Large intestine (tissue), 3 donors: ENCODE measurements around the gene TUBA8. TPM values are rescaled to one million over a fixed set of nuclear protein-coding genes. Genes with fewer than 3 reads are reported as not detected.

Experiments used
- DNase-seq, 2 donors: peaks; one replicate each; pipeline versions ENCODE4 v3.0.0 to v3.0.0-alpha.2; 2013
- H3K27ac ChIP-seq: one replicate; pipeline ENCODE4 v1.5.1; 2013; ENCODE audit warnings: low read length
- H3K27me3 ChIP-seq: 2 replicates; pipeline ENCODE4 v1.6.1; 2013; ENCODE audit warnings: low read length; ENCODE audit not compliant: control insufficient read depth, insufficient read depth
- H3K36me3 ChIP-seq: 2 replicates; pipeline ENCODE4 v1.6.1; 2013; ENCODE audit warnings: low read length; ENCODE audit not compliant: control insufficient read depth, insufficient read depth
- H3K4me1 ChIP-seq: one replicate; pipeline ENCODE4 v1.6.1; 2013; ENCODE audit warnings: low read length; ENCODE audit not compliant: control insufficient read depth, insufficient read depth
- H3K4me3 ChIP-seq: one replicate; pipeline ENCODE4 v1.5.1; 2013; ENCODE audit warnings: low read length
- H3K9me3 ChIP-seq: one replicate; pipeline ENCODE4 v1.6.1; 2013; ENCODE audit warnings: mild to moderate bottlenecking, low read depth, low read length, moderate library complexity; ENCODE audit not compliant: control insufficient read depth
- WGBS: methylation state at CpG from one replicate; pipeline ENCODE4 v1.1.5; 2013; ENCODE audit warnings: low lambda C conversion rate; ENCODE audit not compliant: insufficient coverage; 5-methylcytosine and 5-hydroxymethylcytosine counted together
- polyA plus RNA-seq: library from polyadenylated mRNA; unstranded; fragments of 120-200 nt; gene quantifications from one replicate; pipeline ENCODE4 v1.2.1, GENCODE V29; 2013

The TUBA8 gene
- polyA plus RNA-seq, 1 donor, result 1.9 TPM

DNA sequence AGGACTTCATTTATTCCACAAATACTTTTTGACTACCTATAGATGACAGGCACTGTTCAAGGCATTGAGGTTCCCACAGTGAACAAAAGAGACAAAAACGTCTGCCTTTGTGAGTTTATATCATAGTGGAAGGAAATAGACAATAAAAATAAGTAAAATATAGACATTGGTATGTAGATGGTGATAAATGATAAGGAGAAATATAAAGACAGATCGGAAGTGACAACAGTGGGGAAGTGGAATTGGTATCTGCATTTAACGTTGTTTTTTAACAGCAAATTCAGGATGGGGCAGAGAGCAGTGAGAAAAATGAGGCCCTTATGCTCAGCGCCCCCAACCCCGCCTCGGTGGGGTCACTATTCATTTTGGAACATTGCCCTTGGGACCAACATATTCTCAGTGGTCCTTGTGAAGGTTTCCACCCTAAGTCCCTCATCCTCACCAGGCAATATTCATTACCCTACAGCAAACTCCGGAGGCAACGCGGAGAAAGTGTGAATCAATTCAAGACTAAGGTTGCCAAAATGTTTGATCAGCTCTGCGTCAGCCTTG, 33.4 kb upstream of the TUBA8 start:
- H3K27me3 ChIP-seq, result no peaks in the 10 kb centered on the region
- 50% methylated on average over 1 of the region's 10 CpGs for WGBS
- peaks cover 18% of the 10 kb centered on the region for H3K4me1 ChIP-seq
- H3K4me3 ChIP-seq, result peak overlapping the region; percentile 65
- H3K27ac ChIP-seq, result peak overlapping the region; percentile 80
- H3K9me3 ChIP-seq, result no peaks in the 10 kb centered on the region
- peaks cover 23% of the 10 kb centered on the region for H3K36me3 ChIP-seq
- no peak for DNase-seq

GRCh38 chr22:18077639-18078328, 32.8 kb upstream of the TUBA8 start, which contains the start of gene PEX26:
PEX26 (plus strand) TSS chr22:18077990; CDS start chr22:18078377, 387 bp downstream.
- Histone ChIP-seq H3K9me3 (no peaks in the 10 kb centered on the region), H3K4me3 (peak within 1 kb of the TSS; percentile 65), H3K36me3 (peaks cover 26% of the 10 kb centered on the region), H3K27ac (peak within 1 kb of the TSS; percentile 80), H3K27me3 (no peaks in the 10 kb centered on the region), H3K4me1 (peaks cover 18% of the 10 kb centered on the region)
- DNase-seq, result peak; percentile 96 to 98
- no CpG with 5 or more reads among the region's 50 CpGs for WGBS

DNA sequence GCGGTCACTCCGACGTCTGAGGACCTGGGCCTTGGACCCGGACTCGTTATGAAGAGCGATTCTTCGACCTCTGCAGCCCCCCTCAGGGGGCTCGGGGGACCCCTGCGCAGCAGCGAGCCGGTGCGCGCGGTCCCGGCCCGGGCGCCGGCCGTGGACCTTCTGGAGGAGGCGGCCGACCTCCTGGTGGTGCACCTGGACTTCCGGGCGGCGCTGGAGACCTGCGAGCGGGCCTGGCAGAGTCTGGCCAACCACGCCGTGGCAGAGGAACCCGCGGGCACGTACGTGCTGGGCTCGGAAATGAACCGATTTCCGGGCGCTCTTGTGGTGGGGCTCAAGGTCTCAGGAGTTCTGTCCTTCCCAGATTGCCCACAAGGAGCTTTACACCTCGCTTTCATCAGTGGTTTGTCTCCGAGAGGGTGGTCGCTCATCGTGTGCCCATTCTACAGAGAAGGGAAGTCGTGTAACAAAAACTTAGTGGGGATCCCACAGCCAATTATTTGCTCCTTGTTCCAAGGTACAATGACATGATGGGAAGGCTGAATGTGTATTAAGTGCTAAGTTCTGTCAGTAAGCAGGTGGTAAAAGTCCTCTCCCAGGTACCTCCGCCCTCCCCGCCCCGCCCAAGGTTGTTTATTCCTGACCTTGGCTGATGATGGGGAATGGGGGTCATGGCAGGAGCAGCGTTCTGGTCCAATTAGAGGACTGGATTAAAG, 32.1 kb upstream of the TUBA8 start:
- Histone ChIP-seq H3K36me3 (peaks cover 31% of the 10 kb centered on the region), H3K4me1 (peaks cover 15% of the 10 kb centered on the region), H3K4me3 (peak overlapping the region; percentile 65), H3K27me3 (no peaks in the 10 kb centered on the region), H3K9me3 (no peaks in the 10 kb centered on the region), H3K27ac (peak overlapping the region; percentile 57)
- DNase-seq, result peak; percentile 32 to 62
- 40% methylated on average over 1 of the region's 45 CpGs for WGBS

- WGBS, result no CpG with 5 or more reads among the region's 4 CpGs
- DNase-seq, result no peak
- Histone ChIP-seq H3K4me1 (peaks cover 16% of the 10 kb centered on the region), H3K9me3 (no peaks in the 10 kb centered on the region), H3K27ac (peak overlapping the region; percentile 18), H3K27me3 (no peaks in the 10 kb centered on the region), H3K36me3 (peaks cover 40% of the 10 kb centered on the region), H3K4me3 (no peak overlapping the region)
Measured at GRCh38 chr22:18079706-18080233, 30.8 kb upstream of the TUBA8 start.

- peaks cover 17% of the 10 kb centered on the region for H3K4me1 ChIP-seq
- H3K27ac ChIP-seq, result no peak overlapping the region
- H3K4me3 ChIP-seq, result no peak overlapping the region
- no peaks in the 10 kb centered on the region for H3K9me3 ChIP-seq
- no peaks in the 10 kb centered on the region for H3K27me3 ChIP-seq
- no CpG with 5 or more reads among the region's 5 CpGs for WGBS
- DNase-seq, result no peak
- H3K36me3 ChIP-seq, result peaks cover 50% of the 10 kb centered on the region
Measured at GRCh38 chr22:18081416-18081815, 29.2 kb upstream of the TUBA8 start.

DNA sequence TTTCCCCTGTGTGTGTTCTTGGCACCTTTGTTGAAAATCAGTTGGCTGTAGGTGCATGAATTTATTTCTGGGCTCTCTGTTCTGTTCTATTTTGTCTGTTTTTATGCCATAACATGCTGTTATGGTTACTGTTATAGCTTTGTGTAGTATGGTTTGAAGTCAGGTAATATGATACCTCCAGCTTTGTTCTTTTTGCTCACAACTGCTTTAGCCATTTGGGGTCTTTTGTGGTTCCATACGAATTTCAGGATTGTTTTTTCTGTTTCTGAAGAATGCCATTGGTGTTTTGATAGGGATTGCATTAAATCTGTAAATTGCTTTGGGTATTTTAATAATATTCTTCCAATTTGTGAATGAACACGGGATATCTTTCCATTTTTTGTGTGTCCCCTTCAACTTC, 28.1 kb upstream of the TUBA8 start:
- H3K4me3 ChIP-seq, result no peak overlapping the region
- 100% methylated on average over 1 of the region's 2 CpGs for WGBS
- H3K27me3 ChIP-seq, result no peaks in the 10 kb centered on the region
- peaks cover 56% of the 10 kb centered on the region for H3K36me3 ChIP-seq
- no peak overlapping the region for H3K27ac ChIP-seq
- DNase-seq, result no peak
- peaks cover 12% of the 10 kb centered on the region for H3K4me1 ChIP-seq
- no peaks in the 10 kb centered on the region for H3K9me3 ChIP-seq

DNA sequence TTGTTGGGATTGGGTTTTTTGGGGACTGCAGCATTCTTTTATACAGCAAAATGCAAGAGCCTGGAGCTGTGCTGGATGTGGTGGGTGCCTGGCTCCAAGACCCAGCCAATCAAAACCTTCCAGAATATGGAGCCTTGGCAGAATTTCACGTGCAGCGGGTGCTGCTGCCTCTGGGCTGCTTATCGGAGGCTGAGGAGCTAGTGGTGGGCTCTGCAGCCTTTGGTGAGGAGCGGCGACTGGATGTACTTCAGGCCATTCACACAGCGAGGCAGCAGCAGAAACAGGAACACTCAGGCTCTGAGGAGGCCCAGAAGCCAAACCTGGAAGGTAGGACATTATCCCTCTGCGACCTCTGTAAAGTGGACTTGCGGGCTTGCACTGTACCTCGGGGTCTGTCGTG, 27.2 kb upstream of the TUBA8 start:
- peaks cover 19% of the 10 kb centered on the region for H3K4me1 ChIP-seq
- H3K27ac ChIP-seq, result no peak overlapping the region
- no peak overlapping the region for H3K4me3 ChIP-seq
- no peak for DNase-seq
- H3K36me3 ChIP-seq, result peaks cover 65% of the 10 kb centered on the region
- no peaks in the 10 kb centered on the region for H3K27me3 ChIP-seq
- no peaks in the 10 kb centered on the region for H3K9me3 ChIP-seq
- WGBS, result no CpG with 5 or more reads among the region's 10 CpGs

DNA sequence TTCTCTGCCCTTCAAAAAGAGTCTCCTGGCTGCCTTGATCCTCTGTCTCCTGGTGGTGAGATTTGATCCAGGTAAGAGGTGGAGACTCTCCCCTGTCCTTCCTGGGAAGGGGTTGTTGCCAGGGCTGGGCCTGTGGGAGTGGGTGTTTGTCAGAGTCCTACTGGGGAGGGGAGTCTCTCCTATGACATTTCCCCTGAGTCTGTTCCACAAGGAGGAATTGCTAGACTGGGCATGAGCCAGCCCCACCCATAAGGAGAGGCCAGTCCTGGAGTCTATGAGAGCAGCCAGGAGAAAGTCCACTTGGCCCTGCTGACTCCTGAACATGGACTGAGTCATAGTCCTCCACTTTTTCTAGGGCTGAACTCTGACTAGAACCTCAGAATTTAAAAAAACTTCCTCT, 25.4 kb upstream of the TUBA8 start:
- peaks cover 19% of the 10 kb centered on the region for H3K4me1 ChIP-seq

DNA sequence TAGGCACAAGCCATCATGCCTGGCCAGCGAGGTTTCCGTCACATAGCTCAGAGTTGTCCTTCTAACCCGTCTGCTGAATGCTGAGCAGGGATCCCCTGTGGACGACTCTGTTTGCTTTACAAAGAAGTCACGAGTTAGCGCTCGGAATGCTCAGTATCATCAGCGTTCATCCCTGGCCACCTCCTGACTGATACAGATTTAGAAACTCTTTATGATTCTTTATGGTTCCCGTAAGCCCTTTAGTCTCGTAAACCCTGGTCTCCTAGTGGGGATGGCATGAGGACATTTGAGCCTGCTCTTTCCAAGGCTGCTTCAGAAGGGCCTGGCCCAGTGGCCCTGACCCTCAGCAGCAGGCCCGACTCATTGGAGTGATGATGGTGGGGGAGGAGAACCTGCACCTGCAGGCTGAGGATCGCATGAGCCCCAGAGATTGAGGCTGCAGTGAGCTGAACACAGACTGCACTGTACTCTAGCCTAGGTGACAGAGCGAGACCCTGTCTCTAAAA, 23.2 kb upstream of the TUBA8 start:
- peak; percentile 52 to 74 for DNase-seq
- Histone ChIP-seq H3K4me1 (peaks cover 30% of the 10 kb centered on the region), H3K27me3 (no peaks in the 10 kb centered on the region), H3K9me3 (no peaks in the 10 kb centered on the region), H3K4me3 (no peak overlapping the region), H3K36me3 (peaks cover 55% of the 10 kb centered on the region), H3K27ac (peak overlapping the region; percentile 96)
- WGBS, result no CpG with 5 or more reads among the region's 13 CpGs

More for the DNA sequence above, 25.4 kb upstream of the TUBA8 start:
- Histone ChIP-seq H3K36me3 (peaks cover 75% of the 10 kb centered on the region), H3K4me3 (no peak overlapping the region), H3K27ac (peak overlapping the region; percentile 96), H3K27me3 (no peaks in the 10 kb centered on the region), H3K9me3 (no peaks in the 10 kb centered on the region)
- peak; percentile 88 to 93 for DNase-seq

DNA sequence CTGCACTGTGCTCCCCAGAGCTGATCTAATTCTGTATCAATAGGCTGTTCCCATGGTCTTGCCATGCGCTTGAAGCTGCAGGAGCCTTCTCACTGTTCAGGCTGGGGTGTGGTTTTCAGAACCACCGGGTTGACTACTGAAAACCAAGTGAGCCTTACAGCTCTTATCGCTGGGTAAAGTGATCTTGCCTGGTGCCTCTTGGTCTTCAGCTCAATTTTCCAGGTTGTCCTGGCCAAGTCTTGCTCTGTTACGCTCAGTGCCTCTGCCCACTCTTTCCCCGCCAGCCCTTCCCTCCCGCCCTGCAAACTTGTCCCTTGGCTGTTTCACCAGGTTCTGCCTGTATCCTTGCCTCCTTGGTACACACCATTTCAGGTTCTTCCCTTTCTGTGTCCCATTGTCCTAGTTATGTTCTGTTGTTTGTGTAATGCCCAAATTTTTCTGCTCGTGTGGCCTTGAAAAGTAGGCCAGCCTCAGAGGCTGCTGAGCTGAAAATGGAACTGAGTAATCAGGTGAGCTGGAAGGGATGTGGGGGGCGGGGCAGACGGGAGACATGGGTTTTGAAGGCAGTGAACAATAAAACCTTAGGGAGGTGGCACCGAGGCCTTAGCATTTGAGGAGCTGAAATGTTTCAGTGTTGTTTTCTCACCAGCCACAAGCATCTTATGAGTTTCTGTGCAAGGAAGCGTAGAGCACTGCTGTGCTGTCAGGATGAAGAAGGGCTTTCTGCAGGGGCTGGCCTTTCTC, 21.6 kb upstream of the TUBA8 start:
- DNase-seq, result no peak
- peaks cover 44% of the 10 kb centered on the region for H3K36me3 ChIP-seq
- peak overlapping the region; percentile 85 for H3K27ac ChIP-seq
- 100% methylated on average over 1 of the region's 11 CpGs for WGBS
- H3K27me3 ChIP-seq, result no peaks in the 10 kb centered on the region
- H3K9me3 ChIP-seq, result no peaks in the 10 kb centered on the region
- H3K4me3 ChIP-seq, result no peak overlapping the region
- peaks cover 37% of the 10 kb centered on the region for H3K4me1 ChIP-seq
